Endodermal cell (in vitro differentiated cells): ENCODE measurements around the gene RPL32. TPM values are rescaled to one million over a fixed set of nuclear protein-coding genes. Genes with fewer than 3 reads are reported as not detected.

Source experiments
- DNase-seq: peaks from one replicate; pipeline ENCODE4 v3.0.0-alpha.2; 2017
- H3K27ac ChIP-seq: 2 replicates; pipeline ENCODE4 v1.5.1; 2013; ENCODE audit warnings: mild to moderate bottlenecking, low read depth, low read length, moderate library complexity
- H3K27me3 ChIP-seq: 2 replicates; pipeline ENCODE4 v1.6.1; 2013; ENCODE audit warnings: mild to moderate bottlenecking, low read length, moderate library complexity; ENCODE audit not compliant: insufficient read depth, control insufficient read depth, poor library complexity, severe bottlenecking
- H3K36me3 ChIP-seq: 2 replicates; pipeline ENCODE4 v1.7.0; 2013; ENCODE audit warnings: mild to moderate bottlenecking, low read length, moderate library complexity; ENCODE audit not compliant: control insufficient read depth, insufficient read depth
- H3K4me1 ChIP-seq: one replicate; pipeline ENCODE4 v1.7.0; 2013; ENCODE audit warnings: low read length; ENCODE audit not compliant: control insufficient read depth, insufficient read depth
- H3K4me3 ChIP-seq: 2 replicates; pipeline ENCODE4 v1.5.1; 2013; ENCODE audit warnings: mild to moderate bottlenecking, low read length, moderate library complexity
- H3K9ac ChIP-seq: 2 replicates; pipeline ENCODE4 v1.6.1; 2013; ENCODE audit warnings: mild to moderate bottlenecking, low read length, moderate library complexity; ENCODE audit not compliant: poor library complexity, severe bottlenecking; ENCODE audit errors: extremely low read depth
- H3K9me3 ChIP-seq: 2 replicates; pipeline ENCODE4 v1.6.1; 2013; ENCODE audit warnings: mild to moderate bottlenecking, low read length, moderate library complexity; ENCODE audit not compliant: control insufficient read depth
- H3K27ac Mint-ChIP-seq: 2 replicates; pipeline ENCODE4 v1.8.0; 2020; ENCODE audit warnings: mixed read lengths
- H3K27me3 Mint-ChIP-seq: 2 replicates; pipeline ENCODE4 v1.8.0; 2021; ENCODE audit warnings: mild to moderate bottlenecking, mixed read lengths; ENCODE audit not compliant: insufficient read depth
- H3K36me3 Mint-ChIP-seq: 2 replicates; pipeline ENCODE4 v1.8.0; 2020; ENCODE audit warnings: low read depth, mixed read lengths
- H3K4me1 Mint-ChIP-seq: 2 replicates; pipeline ENCODE4 v1.8.0; 2020; ENCODE audit warnings: mixed read lengths
- H3K4me3 Mint-ChIP-seq: 2 replicates; pipeline ENCODE4 v1.8.0; 2020; ENCODE audit warnings: mild to moderate bottlenecking, moderate library complexity, mixed read lengths
- H3K9me3 Mint-ChIP-seq: 2 replicates; pipeline ENCODE4 v1.8.0; 2020; ENCODE audit warnings: mild to moderate bottlenecking, mixed read lengths
- WGBS, 2 experiments: methylation state at CpG; one replicate each; pipeline versions ENCODE4 v1.1.5 to v1.1.7; 2013; ENCODE audit warnings: missing lambda C conversion rate in 2 of 2, mixed read lengths in 1 of 2; ENCODE audit not compliant: insufficient coverage in 1 of 2, insufficient read length in 1 of 2; 5-methylcytosine and 5-hydroxymethylcytosine counted together
- total RNA-seq, 2 donors: library from RNA; stranded (reverse); fragmentation: NEBNext Ultra II Directional in 1 of 2; extraction: Animal tissue kit (Norgen Biotek cat#: 25700) in 1 of 2; gene quantifications; 2 replicates in 1 of 2; 3 replicates in 1 of 2; pipeline ENCODE4 v1.2.1, GENCODE V29; 2021
- TF ChIP-seq, protein P1 (sequence below): fragments of 200-600 bp; sonication (generic); conservative IDR thresholded peaks from 2 replicates; pipeline ENCODE4 v1.5.0; 2021; ENCODE audit warnings: antibody characterized with exemption, mild to moderate bottlenecking

RPL32 gene
- total RNA-seq, 2 donors from 2014 or later: 1,362 to 1,580 TPM

DNA sequence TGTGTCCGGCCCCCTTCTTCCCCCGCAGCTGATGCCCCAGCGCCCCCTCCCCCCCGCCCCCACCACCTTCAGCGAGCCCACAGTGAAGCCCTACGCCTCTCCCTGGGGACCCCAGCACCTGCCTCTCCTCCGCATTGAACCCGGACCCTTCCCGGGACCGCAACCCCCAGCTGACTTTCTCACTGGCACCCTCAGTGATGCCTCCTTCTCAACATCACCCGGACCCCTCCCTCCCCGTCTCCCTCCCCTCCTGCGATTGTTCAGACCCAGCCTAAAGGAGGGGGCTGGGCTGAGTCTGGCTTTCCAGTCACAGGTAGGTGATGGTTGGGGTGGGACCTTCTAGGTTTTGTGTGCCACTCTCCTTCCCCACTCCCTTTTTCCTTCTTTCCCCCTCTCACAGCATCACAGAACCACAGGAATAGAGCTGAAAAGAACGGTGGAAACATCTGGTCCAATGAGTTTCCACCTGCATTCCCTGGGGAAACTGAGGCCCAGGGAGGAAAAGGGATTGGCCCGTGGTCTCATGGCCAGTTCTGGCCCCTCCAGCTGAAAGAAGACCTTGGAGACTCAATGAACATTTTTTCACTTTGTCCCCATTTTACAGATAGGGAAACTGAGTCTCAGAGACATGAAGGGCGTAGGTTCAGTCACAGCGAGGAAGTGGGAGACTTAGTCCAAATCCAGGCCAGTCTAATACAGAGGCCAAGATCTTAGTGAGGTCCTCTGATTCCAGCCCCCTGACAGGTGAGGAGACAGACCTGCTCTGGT is 44.1 kb downstream of the RPL32 start:
- DNase-seq: no peak
- no peak overlapping the region for H3K27ac Mint-ChIP-seq
- no peak overlapping the region for H3K9ac ChIP-seq

DNA sequence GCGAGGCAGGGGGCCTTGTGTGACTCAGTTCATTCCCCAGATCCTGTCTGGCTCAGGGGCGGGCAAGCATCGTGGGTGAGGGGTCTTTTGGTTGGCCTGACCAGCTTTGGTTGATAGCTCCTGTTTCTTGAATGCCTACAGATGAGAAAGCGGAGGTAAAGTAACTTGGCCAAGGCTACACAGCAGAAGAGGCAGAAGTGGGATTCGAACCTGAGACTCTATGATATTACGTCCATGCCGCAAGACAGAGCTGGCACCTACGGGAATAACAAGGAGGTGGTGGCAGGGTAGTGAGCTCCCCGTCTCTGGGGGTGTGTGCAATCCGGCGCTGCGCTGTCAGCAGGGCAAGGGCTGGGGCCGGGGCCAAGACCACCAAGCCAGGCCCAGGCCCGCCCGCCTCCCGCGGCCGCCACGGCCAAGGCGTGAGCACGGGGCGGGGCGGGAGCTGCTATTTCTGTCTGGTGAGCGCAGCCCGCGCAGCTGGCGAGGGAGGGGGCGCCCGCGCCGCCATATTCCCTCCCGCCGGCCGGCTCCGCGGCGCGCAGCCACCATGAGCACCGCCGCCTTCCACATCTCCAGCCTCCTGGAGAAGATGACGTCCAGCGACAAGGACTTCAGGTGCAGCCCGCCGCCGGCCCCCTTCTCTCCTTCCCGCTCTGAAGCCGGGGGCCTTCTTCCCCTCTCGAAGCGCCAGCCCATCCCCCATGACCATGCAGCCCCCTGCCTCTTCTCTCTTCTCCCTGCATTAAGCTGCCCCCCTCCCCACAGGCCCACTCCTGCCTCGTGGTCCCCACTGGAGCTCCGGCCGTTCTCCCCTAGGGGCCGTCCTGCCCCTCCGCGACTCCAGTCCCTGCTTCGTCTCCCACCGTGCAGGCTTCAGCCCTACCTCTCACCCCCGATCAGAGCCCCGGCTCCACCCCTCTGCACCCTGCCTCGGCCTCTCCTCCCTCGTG is 44.9 kb downstream of the RPL32 start, which contains the start of gene CAND2:
Gene CAND2, plus strand, starts transcription at position 510 of the 953 bp plus-strand sequence. Its CDS starts 41 bp downstream, at position 551.
- Histone ChIP-seq H3K9me3 (no peaks in the 10 kb centered on the region), H3K4me3 (peak within 1 kb of the TSS; percentile 81), H3K36me3 (no peaks in the 10 kb centered on the region), H3K9ac (peak within 1 kb of the TSS; percentile 47), H3K27me3 (no peaks in the 10 kb centered on the region), H3K4me1 (no peaks in the 10 kb centered on the region), H3K27ac (no peak within 1 kb of the TSS)
- Mint-ChIP-seq H3K4me1 (no peaks in the 10 kb centered on the region), H3K27ac (peak within 1 kb of the TSS; percentile 26), H3K36me3 (no peaks in the 10 kb centered on the region), H3K27me3 (peaks cover 7% of the 10 kb centered on the region), H3K4me3 (peak within 1 kb of the TSS; percentile 78), H3K9me3 (no peaks in the 10 kb centered on the region)
- 9 to 21% methylated on average over 21 to 61 of the region's 61 CpGs for WGBS, 2 experiments
- peak; percentile 80 for DNase-seq
- TF ChIP-seq, protein P1, sequence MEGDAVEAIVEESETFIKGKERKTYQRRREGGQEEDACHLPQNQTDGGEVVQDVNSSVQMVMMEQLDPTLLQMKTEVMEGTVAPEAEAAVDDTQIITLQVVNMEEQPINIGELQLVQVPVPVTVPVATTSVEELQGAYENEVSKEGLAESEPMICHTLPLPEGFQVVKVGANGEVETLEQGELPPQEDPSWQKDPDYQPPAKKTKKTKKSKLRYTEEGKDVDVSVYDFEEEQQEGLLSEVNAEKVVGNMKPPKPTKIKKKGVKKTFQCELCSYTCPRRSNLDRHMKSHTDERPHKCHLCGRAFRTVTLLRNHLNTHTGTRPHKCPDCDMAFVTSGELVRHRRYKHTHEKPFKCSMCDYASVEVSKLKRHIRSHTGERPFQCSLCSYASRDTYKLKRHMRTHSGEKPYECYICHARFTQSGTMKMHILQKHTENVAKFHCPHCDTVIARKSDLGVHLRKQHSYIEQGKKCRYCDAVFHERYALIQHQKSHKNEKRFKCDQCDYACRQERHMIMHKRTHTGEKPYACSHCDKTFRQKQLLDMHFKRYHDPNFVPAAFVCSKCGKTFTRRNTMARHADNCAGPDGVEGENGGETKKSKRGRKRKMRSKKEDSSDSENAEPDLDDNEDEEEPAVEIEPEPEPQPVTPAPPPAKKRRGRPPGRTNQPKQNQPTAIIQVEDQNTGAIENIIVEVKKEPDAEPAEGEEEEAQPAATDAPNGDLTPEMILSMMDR: no peak

More for the DNA sequence above, 44.1 kb downstream of the RPL32 start:
- WGBS, 2 experiments: 39 to 79% methylated on average over 4 to 14 of the region's 17 CpGs
- H3K4me1 Mint-ChIP-seq: no peaks in the 10 kb centered on the region
- H3K36me3 Mint-ChIP-seq: no peaks in the 10 kb centered on the region
- Histone ChIP-seq H3K36me3 (no peaks in the 10 kb centered on the region), H3K4me3 (no peak overlapping the region), H3K27ac (no peak overlapping the region), H3K4me1 (no peaks in the 10 kb centered on the region), H3K27me3 (no peaks in the 10 kb centered on the region), H3K9me3 (no peaks in the 10 kb centered on the region)
- TF ChIP-seq, protein P1: no peak
- H3K4me3 Mint-ChIP-seq: peak overlapping the region; percentile 78
- H3K9me3 Mint-ChIP-seq: no peaks in the 10 kb centered on the region
- H3K27me3 Mint-ChIP-seq: peaks cover 7% of the 10 kb centered on the region

DNA sequence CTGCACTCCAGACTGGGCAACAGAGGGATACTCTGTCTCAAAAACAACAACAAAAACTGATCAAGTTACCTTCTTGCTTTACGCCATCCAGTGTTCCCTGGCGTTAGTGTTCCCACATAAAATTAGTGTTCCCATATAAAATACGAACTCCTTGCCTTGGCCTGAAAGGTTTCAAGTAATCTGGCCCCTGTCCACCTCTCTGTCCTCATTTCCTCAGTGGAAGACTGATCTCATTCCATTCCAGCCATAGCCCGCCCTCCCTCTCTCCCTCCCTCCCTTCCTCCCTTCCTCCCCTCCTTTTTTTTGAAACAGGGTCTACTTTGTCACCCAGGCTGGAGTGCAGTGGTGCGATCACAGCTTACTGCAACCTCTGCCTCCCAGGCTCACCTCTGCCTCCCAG is 47.7 kb downstream of the RPL32 start:
- Mint-ChIP-seq H3K4me3 (no peak overlapping the region), H3K9me3 (no peaks in the 10 kb centered on the region), H3K27me3 (peaks cover 7% of the 10 kb centered on the region), H3K36me3 (no peaks in the 10 kb centered on the region), H3K4me1 (no peaks in the 10 kb centered on the region), H3K27ac (no peak overlapping the region)
- H3K4me3 ChIP-seq: no peak overlapping the region
- TF ChIP-seq, protein P1: no peak
- no peak for DNase-seq
- H3K4me1 ChIP-seq: no peaks in the 10 kb centered on the region
- no peaks in the 10 kb centered on the region for H3K27me3 ChIP-seq
- no peak overlapping the region for H3K9ac ChIP-seq
- no peaks in the 10 kb centered on the region for H3K36me3 ChIP-seq
- WGBS, 2 experiments: 89% methylated on average over 4 to 5 of the region's 5 CpGs
- no peaks in the 10 kb centered on the region for H3K9me3 ChIP-seq
- no peak overlapping the region for H3K27ac ChIP-seq
